ENCODE results near the gene ADH1C. TPM values are rescaled to one million over a fixed set of nuclear protein-coding genes. Genes with fewer than 3 reads are reported as not detected.
"Not testable (repeated sequence)": the region's sequence is repeated elsewhere in the genome, so short reads cannot be mapped to it uniquely, and the experiment has no call there.

Gene ADH1C
- total RNA-seq, 2 experiments from 2014 or later = not detected

- no peaks in the 10 kb centered on the region for H3K9me2 ChIP-seq (ENCODE audit: insufficient read depth, low read length)
- H3K79me2 ChIP-seq (ENCODE audit: insufficient read depth, low read depth, low read length) = no peaks in the 10 kb centered on the region
- H3K36me3 ChIP-seq (ENCODE audit: insufficient read depth, low read length) = no peaks in the 10 kb centered on the region
- H3K4me2 ChIP-seq (ENCODE audit: low read length) = no peak overlapping the region
- no peak overlapping the region for H3K4me3 ChIP-seq (ENCODE audit: low read depth, low read length, poor library complexity, severe bottlenecking)
- CTCF ChIA-PET (ENCODE audit: unreplicated experiment) = no interaction called here
- no TSS peak for BruUV-seq (replicated peaks)
- H4K20me1 ChIP-seq (ENCODE audit: insufficient read depth, low read length) = no peaks in the 10 kb centered on the region
- no peaks in the 10 kb centered on the region for H3K4me1 ChIP-seq (ENCODE audit: insufficient read depth, low read length, poor library complexity, severe bottlenecking)
- no peak overlapping the region for H3K27ac ChIP-seq (ENCODE audit: low read depth, low read length, poor library complexity, severe bottlenecking)
- H3K9me3 ChIP-seq (ENCODE audit: low read length) = no peaks in the 10 kb centered on the region
- intact Hi-C loops (cut with micrococcal nuclease; ENCODE audit: unreplicated experiment) = no loop called here
- no peak for TF ChIP-seq CTCF (conservative IDR thresholded peaks at IDR 0.05; ENCODE audit: low read length)
- no peak for TF ChIP-seq EZH2phosphoT487 (IDR thresholded peaks at IDR 0.05; ENCODE audit: borderline replicate concordance, low read depth, low read length)
- DNase-seq (ENCODE audit: low spot score) = no peak
- no peak overlapping the region for H2AFZ ChIP-seq (ENCODE audit: low read length)
- POLR2A ChIA-PET = interaction anchor here (0.6 kb wide), 1 partner anchor 640 kb away, joined by 3 read pairs; no protein-coding TSS in a partner anchor
Observed at GRCh38 chr4:99357948-99358347, 5.4 kb upstream of the ADH1C start.

- no peak overlapping the region for H2AFZ ChIP-seq (ENCODE audit: low read length)
- H3K79me2 ChIP-seq (ENCODE audit: insufficient read depth, low read depth, low read length) = no peaks in the 10 kb centered on the region
- BruUV-seq (replicated peaks) = no TSS peak
- no peaks in the 10 kb centered on the region for H3K9me3 ChIP-seq (ENCODE audit: low read length)
- H3K36me3 ChIP-seq (ENCODE audit: insufficient read depth, low read length) = no peaks in the 10 kb centered on the region
- ChIA-PET CTCF (ENCODE audit: unreplicated experiment) (no interaction called here), POLR2A (no interaction called here)
- H3K4me1 ChIP-seq (ENCODE audit: insufficient read depth, low read length, poor library complexity, severe bottlenecking) = no peaks in the 10 kb centered on the region
- no peak overlapping the region for H3K4me3 ChIP-seq (ENCODE audit: low read depth, low read length, poor library complexity, severe bottlenecking)
- no peaks in the 10 kb centered on the region for H3K9me2 ChIP-seq (ENCODE audit: insufficient read depth, low read length)
- no peak overlapping the region for H3K4me2 ChIP-seq (ENCODE audit: low read length)
- intact Hi-C loops (cut with micrococcal nuclease; ENCODE audit: unreplicated experiment) = no loop called here
- DNase-seq (ENCODE audit: low spot score) = no peak
- H4K20me1 ChIP-seq (ENCODE audit: insufficient read depth, low read length) = no peaks in the 10 kb centered on the region
- TF ChIP-seq EZH2phosphoT487 (IDR thresholded peaks at IDR 0.05; ENCODE audit: borderline replicate concordance, low read depth, low read length) (no peak), CTCF (conservative IDR thresholded peaks at IDR 0.05; ENCODE audit: low read length) (no peak)
- no peak overlapping the region for H3K27ac ChIP-seq (ENCODE audit: low read depth, low read length, poor library complexity, severe bottlenecking)
Observed at GRCh38 chr4:99356992-99357391, 4.4 kb upstream of the ADH1C start.

GRCh38 chr4:99356149-99356548 lies 3.6 kb upstream of the ADH1C start:
- H3K9me2 ChIP-seq (ENCODE audit: insufficient read depth, low read length); H3K4me2 ChIP-seq (ENCODE audit: low read length); H3K4me1 ChIP-seq (ENCODE audit: insufficient read depth, low read length, poor library complexity, severe bottlenecking); H4K20me1 ChIP-seq (ENCODE audit: insufficient read depth, low read length); H3K79me2 ChIP-seq (ENCODE audit: insufficient read depth, low read depth, low read length); POLR2A ChIA-PET; intact Hi-C loops (cut with micrococcal nuclease; ENCODE audit: unreplicated experiment); H3K27ac ChIP-seq (ENCODE audit: low read depth, low read length, poor library complexity, severe bottlenecking); BruUV-seq (replicated peaks); H3K9me3 ChIP-seq (ENCODE audit: low read length); H2AFZ ChIP-seq (ENCODE audit: low read length); H3K4me3 ChIP-seq (ENCODE audit: low read depth, low read length, poor library complexity, severe bottlenecking); H3K36me3 ChIP-seq (ENCODE audit: insufficient read depth, low read length); CTCF ChIA-PET (ENCODE audit: unreplicated experiment); DNase-seq (ENCODE audit: low spot score): not testable (repeated sequence)

Measured in OCI-LY7 (cell line).